ENCODE data around the gene REXO1.
A peak's percentile ranks its signal among the peaks of the same experiment; 100 is the strongest.

Gene REXO1

DNA sequence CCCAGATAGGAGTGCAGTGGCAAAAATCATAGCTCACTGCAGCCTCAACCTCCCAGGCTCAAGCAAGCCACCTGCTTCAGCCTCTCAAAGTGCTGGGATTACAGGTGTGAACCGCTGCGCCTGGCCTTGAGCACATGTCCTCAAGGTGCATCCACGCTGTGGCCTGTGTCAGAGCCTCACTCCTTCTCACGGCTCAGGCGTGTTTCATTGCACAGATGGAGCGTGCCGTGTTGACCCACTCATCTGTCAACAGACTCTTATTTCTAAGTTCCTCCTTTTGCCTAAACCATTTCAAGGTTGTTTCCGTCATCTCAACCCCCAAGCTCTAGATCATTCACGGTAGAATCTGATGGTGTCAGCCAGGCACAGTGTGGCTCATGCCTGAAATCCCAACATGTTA is 64.4 kb downstream of the REXO1 start:
- DNase-seq = no peak

DNA sequence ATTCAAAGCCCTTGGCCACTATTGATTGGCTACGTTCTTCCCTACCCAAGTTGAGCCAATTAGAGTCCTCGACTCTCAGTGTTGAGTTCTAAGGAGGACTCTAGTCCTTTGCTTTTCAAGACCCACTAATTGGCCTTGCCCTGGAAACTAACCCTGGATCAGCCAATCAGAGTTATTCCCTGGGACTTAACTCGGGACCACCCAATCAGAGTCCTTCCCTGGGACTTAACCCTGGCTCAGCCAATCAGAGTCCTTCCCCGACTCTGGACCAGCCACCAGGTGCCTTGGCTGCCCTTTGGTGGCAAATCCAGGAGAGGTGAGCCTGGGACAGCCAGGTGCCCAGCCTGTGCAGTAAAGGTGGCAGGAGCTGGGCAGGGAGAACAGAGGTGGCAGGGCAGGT is 64.9 kb downstream of the REXO1 start:
- no peak for DNase-seq

DNA sequence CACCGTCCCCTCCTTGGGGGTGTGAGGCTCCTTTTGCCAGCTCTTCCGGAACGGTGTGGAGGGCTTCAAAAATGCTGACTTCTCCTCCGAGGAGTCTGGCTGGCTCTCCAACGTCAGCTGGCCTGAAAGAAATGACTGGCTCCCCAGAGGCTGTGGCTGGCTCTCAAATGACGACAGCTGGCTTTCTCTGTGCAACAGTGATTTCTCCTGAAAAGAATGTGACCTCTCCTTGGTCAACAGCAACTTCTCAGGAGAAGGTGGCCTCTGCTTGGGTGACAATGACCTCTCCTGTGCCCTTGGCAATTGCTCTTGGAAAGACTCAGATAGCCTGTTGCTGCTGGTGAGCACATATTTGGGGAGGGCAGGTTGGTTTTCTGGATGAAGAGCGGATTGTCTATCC is 65.8 kb downstream of the REXO1 start:
- DNase-seq = no peak

DNA sequence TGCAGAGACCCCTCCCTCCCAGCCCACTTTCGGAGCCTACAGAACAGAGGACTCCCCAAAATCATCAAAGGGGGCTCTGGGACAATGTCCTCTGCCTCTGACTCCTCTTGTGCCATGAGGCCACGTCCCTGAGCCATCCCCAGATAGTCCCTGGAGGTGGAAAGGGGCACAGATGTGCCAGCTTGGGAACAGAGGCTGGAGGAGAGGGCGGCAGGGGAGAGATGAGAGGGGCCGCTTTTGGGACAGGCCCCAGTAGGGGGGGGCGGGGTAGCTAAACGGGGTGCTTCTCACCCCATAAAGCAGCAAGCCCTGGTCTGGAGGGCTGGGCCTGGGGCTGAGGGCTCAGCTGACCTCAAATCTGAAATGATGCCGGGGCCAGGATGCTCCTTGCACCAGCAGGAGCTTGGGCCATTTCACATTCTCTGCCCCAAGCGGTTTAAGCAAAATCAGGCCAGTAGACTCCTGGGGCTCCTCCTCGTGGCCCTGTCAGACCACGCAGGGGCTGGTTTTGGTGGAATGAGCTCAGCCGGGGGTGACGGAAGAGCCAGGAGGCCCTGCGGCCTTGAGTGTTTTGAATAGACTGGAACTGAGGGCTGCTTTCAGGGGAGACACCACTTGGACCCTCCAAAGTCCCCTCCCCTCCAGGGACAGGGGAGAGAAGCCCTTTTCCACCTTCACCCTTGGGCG is 67.9 kb downstream of the REXO1 start:
- peak in 1 of 2 experiments; percentile 43 for DNase-seq

DNA sequence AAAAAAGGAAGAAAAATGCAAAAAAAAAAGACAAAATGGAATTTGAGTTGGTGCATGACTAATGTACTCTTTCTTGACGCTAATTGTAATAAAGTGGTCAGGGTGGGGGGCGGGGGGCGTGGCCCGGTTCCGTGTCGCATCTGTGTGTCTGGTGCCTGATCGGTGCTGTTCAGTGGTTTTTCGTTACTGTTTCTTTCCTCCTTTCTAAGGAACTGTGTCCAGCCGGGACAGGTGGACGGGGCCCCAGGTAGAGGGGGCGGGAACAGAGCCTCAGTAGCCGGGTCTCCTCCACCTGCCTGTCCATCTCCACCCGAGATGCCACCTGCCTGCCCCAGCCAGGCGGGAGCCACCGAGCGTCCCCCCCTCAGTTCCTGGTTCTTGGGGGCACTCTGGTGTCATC is 68.7 kb downstream of the REXO1 start:
- DNase-seq = no peak

DNA sequence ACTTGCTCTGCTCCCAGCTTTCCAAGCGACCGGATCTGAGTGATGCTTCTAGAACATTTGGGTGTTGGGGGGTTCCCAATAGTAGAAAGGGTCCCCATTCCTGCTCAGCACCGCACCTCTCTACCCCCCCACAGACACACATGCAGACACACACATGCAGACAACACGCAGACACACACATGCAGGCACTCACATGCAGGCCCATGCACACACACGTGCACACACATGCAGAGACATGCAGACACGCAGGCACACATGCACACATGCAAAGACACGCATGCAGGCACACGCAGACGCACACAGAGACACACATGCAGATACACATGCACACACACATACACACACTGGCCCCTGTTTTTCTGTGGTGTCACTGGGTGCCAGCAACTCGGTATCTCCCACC is 71.1 kb downstream of the REXO1 start:
- no peak for DNase-seq

DNA sequence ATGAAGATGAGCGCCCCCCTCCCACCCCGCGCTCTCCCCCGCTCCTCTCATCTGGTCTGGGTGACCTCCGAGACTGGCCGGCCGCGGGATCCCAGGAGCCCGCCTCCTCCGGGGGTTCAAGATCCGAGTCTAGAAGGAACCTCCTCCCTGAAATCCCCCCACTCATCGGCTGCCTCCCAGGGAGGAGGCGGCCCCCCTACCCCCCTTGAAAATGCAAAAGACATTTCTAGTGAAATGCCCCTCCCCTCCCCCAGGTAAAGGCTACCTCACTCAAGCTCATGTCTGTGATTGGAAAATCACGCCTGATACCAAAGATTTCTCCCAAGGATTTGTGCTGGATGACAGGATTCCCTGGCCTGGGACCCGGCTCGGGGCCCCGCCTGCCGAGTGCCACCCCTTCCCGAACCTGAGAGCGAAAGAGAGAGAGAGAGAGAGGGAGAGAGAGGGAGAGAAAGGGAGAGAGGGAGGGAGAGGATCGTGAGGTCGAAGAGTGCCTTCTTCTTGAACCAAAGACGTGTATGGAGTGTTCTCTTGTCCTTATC is 71.6 kb downstream of the REXO1 start:
- no peak for DNase-seq

DNA sequence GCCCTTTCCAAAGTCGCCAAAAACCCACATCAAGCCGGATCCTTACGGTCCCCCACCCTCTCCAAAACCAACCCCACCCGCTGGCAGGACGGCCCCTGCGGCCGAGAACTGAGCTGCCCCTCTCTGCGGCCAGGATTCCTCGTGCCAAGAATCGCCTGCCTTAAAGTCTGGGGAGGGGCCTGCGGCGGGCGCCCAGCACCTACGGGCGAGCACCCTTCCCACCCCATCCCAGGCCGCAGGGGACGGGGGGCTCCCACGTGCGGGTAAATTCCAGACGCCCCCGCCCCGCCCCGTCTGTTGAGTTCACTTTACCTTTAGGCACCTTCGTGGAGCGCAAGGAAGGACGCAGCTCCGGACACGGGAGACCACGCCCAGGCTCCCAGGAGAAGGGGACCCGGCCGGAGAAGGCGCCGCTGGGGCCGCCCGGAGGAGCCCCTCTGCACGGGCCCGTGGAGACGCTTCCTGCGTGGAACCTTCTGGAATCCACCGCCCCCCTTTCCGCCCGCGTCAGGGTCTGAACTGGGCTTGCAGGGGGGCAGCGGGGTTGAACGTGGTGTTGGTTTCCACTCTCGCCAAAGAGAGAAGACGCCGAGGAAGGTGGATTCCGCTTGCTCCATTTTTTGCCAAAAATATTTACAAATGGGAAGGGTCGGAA is 72.2 kb downstream of the REXO1 start:
- DNase-seq = no peak

DNA sequence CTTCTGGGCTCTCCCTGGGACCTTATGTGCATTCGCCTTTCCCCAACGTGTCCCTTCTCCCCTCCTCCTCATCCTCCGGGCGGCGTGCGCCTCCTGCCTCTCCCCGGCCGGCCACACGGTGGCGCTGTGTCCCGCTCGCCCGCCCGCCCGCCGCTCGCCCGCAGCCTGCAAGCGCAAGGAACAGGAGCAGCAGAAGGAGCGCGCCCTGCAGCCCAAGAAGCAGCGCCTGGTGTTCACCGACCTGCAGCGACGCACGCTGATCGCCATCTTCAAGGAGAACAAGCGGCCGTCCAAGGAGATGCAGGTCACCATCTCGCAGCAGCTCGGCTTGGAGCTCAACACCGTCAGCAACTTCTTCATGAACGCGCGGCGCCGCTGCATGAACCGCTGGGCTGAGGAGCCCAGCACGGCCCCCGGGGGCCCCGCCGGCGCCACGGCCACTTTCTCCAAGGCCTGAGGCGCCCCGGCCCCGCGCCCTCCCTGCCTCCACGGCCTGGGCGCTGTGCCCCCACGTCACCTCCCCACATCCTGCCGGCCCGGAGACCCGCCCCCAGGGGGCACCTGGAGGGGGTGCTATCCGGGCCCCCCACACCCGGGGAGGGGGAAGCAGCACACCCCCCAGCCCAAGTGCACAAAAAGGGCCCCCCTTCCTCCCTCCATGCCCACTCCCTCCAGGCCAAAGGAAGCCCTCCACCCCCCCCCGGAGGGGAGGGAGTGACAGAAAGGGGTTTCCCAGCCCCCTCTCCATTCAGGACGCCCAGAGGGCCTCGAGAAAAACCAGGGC is 73.1 kb downstream of the REXO1 start:
- peak in 1 of 2 experiments; percentile 45 for DNase-seq

DNA sequence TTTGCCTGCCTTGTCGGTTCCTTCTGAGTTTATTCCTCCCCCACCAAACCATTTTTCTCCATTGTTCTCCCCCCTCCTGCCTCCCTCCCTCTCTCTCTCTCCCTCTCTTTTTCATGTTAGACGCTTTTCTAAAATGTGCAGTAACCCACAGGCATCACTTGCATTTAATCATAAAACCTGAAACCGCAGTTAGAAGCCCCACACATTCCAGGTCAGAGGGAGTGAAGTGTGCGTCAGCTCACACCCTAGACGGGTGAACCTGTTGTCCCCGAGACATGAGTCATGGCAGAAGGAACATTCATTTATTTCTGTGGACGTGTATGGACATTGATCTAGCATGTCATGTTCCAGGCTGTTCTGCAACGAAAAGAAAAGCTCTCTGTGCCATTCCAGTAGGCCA is 75.1 kb downstream of the REXO1 start:
- no peak for DNase-seq

DNA sequence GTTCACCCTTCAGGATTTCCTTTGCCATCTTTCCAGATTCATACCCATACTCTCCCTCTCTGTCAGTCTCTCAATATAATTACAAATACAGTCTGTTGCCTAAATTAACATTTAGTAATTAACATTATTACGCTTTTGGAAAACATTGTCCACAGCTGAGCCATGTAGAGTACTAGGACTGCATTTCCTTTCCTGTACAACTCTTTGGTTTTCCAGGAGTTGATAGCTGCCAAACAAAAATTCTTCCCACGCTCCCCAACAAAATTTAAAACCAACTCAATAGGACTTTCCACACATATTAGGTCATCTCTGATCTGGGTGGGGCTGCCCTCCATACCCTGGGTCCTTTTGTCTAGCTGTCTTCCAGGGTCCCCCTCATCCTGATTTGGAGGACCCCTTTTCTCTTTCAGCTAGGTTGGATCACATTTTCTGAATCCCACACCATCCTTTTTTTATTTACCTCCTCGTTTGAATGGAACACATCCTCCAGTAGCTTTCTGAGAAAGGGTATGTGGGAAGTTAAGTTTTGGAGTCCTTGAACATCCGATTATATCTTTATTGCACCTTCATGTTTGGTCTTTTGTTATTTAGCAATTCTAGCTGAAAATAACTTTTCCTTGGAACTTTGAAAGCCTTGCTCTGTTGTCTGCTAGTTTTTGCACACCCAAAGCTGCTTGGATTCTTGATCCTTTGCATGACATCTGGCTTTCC is 77.3 kb downstream of the REXO1 start:
- no peak for DNase-seq

DNA sequence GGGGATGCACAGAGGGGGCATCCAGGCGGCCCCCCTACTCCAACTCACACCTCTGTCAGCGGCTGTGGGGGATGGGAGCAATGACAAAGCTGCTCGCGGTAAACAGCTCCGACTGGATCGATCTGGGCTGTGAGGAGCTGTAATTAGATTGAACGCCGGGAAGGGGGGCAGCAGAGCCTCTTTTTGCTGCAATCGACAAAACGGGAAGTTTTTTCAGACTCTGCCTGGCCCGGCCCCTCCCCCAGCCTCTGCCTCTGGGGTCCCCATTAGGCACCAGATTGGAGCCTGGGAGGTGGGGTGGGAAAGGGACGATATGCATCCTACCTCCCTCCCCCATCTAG is 78.7 kb downstream of the REXO1 start:
- no peak for DNase-seq

DNA sequence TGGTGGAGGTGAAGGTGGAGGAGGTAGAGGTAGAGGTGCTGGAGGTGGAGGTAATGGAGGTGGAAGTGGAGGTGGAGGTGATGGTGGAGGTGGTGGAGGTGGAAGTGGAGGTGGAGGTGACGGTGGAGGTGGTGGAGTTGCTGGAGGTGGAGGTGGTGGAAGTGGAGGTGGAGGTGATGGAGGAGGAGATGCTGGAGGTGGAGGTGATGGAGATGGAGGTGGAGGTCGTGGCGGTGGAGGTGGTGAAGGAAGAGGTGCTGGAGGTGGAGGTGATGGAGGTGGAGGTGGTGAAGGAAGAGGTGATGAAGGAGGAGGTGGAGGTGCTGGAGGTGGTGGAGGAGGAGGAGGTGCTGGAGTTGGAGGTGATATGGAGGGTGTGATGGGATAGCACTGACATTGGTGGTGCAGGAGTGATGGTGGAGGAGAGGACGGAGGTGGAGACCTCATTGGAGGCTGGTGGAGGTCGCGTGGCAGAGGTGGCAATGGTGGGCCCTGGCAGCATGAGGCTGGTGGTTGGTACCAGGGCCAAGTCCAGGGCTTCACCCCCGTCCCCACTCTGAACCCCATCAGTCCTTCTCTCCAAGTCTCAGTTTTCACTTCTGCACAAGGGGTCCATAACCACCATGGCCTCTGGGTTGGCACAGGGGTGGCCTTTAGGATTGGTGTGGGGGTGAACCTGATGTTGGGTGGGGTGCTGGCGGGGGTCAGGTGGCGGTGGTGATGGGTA is 79.2 kb downstream of the REXO1 start:
- DNase-seq = no peak

DNA sequence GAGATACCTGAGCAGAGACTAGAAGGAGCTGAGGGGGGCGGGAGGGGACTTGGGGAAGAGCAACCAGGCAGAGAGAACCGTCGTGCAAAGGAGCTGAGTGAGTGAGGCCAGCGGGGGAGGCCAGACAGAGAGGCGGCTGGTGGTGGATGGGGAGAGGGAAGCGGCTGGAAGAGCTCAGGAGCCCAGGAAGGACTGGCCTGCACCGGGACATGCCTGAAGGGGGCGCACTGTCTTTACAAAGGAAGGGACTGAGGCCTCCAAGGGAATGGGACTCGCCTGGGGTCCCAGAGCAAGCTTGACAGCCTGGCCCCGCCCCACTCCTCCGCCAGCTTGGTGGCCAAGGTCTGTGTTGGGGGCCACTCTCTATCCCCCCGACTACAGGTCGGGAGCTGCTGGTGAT is 80.0 kb downstream of the REXO1 start:
- DNase-seq = no peak

DNA sequence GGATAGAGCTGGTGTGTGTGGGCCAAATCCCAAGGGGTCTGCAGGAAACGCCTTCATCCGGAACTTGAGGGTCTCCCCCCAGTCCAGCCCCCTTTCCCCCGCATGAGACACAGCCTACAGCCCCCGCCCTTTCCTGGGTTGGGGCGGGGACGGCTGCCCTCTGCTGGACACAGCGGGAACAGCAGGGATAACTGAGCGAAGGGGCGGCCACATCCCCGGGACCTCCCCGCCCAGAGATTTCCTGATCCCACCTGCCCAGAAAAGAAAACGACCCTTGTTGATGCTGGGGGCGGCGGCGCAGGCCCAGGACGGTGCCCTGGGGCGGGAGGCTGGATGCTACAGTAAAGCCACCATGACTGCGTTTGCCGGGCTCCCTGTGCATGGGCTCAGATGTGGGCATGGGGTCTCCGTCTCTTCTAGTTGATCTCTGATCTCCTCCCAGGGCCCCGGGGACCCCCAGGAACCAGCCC is 80.8 kb downstream of the REXO1 start:
- peak in 1 of 2 experiments; percentile 28 for DNase-seq

DNA sequence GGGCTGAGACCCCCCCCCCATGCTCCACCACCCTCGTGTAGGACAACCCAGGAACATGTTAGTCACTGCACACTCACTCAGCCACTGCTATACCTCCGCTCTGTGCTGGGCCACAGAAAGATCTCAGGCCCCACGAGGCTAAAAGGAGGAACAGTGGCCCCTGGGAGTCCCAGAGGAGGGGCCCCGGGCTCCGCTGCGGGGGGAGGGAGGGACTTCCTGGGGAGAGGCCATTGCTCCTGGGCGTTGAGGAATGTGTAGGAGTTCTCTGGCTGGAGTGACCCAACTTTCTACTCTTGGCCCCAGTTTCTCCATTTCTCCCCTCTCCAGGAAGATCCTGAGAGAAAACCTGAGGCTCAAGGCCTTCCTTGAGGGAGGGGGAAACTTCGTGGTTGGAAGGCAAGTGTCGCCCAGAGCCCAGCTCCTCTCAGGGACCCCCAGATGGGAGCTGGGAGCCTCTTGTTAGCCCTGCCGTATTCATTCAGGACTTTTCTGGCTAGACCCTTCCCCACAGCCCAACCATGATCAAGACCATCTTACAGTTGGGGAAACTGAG is 81.4 kb downstream of the REXO1 start:
- no peak for DNase-seq

DNA sequence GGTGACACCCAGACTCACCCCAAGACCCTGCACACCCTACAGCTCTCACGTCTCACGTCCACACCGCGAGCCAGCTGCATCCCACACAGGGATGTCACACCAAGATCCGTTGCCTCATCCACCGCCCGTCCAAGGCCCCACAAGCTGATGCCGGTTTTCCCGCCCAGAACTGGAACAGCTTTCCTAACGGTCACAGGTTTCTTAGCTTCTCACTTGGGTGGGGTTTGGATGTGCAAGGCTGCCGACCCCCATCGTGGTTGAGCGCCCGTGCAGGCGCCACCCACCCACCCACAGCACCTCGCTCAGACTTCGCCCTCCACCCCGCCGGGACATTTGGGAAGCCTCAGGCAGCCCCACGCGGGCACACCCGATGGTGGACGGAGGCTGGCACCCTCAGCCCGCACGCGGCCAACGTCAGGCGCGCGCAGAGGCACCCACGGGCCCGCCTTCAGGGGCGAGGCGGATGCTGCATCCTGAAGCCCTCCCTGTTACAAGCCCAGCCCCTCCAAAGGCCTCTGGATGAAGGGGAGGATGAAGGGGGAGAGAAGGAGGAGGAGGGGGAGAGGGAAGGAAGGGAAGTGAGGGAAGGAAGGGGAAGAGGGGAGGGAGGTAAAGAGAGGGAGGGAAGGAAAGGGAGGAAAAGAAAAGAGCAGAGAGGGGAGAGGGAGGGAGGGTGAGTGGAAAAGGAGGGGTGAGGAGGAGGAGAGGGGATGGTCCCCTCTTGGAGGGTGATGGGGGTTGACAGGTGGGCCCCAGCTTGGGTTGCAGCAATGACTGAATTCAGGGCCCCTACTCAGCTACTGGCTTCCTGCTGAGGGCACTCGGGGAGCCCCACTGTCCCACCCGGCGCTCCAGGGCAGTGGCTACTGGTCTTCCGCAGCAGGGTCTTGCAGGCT is 82.1 kb downstream of the REXO1 start:
- no peak for DNase-seq
